ENCODE results near the gene ITGB5. TPM values are rescaled to one million over a fixed set of nuclear protein-coding genes. Genes with fewer than 3 reads are reported as not detected.
A peak's percentile ranks its signal among the peaks of the same experiment; 100 is the strongest.

The ITGB5 gene
- total RNA-seq, 1 experiment from 2014 or later: 146 TPM

GRCh38 chr3:124805671-124806070 lies 81.5 kb downstream of the ITGB5 start:
- Histone ChIP-seq H3K4me1 (ENCODE audit: insufficient read depth, low read length) (no peaks in the 10 kb centered on the region; the same call in 1 of the 2 replicates), H4K8ac (replicated peaks; ENCODE audit: insufficient read length, low read depth, low read length) (no peak overlapping the region), H2BK20ac (ENCODE audit: low read depth, low read length, poor library complexity, severe bottlenecking) (no peak overlapping the region), H3K23ac (ENCODE audit: insufficient read length, low read depth, low read length) (no peak overlapping the region), H3K14ac (ENCODE audit: insufficient read depth, low read length) (no peak overlapping the region), H3K79me1 (ENCODE audit: insufficient read depth, low read depth, low read length, poor library complexity, severe bottlenecking) (no peaks in the 10 kb centered on the region), H4K5ac (ENCODE audit: insufficient read length, low read depth, low read length) (no peak overlapping the region), H3K4me2 (ENCODE audit: insufficient read depth, insufficient read length, low read length) (no peak overlapping the region), H3K79me2 (ENCODE audit: insufficient read depth, low read length) (no peaks in the 10 kb centered on the region; the same call in 1 of the 2 replicates), H3K27me3 (ENCODE audit: insufficient read depth, low read length) (no peaks in the 10 kb centered on the region), H2BK15ac (ENCODE audit: low read depth, low read length) (no peak overlapping the region), H2BK5ac (ENCODE audit: insufficient read length, low read length) (no peak overlapping the region), H3K4ac (ENCODE audit: low read depth, low read length) (no peak overlapping the region), H3K18ac (ENCODE audit: insufficient read length, low read depth, low read length) (no peak overlapping the region), H3K9ac (ENCODE audit: extremely low read depth, insufficient read length, low read length) (no peak overlapping the region), H2AFZ (ENCODE audit: low read length) (no peak overlapping the region), H3T11ph (ENCODE audit: low read length) (no peak overlapping the region), H4K91ac (ENCODE audit: insufficient read length, low read depth, low read length) (no peak overlapping the region), H4K20me1 (ENCODE audit: control insufficient read depth, insufficient read depth, insufficient read length) (no peaks in the 10 kb centered on the region), H3K9me3 (ENCODE audit: control insufficient read depth, low read depth, low read length) (no peaks in the 10 kb centered on the region), H3K27ac (ENCODE audit: insufficient read length, low read depth, low read length) (no peak overlapping the region), H2AK5ac (ENCODE audit: insufficient read length, low read length) (no peak overlapping the region), H3K56ac (ENCODE audit: insufficient read length, low read depth, low read length) (no peak overlapping the region), H3K23me2 (ENCODE audit: insufficient read length, low read depth, low read length, poor library complexity, severe bottlenecking) (no peaks in the 10 kb centered on the region), H2BK12ac (ENCODE audit: insufficient read length, low read depth, low read length) (no peak overlapping the region), H2BK120ac (ENCODE audit: low read depth, low read length, poor library complexity, severe bottlenecking) (no peak overlapping the region)
- Mint-ChIP-seq H3K9me3 (no peaks in the 10 kb centered on the region), H3K27me3 (ENCODE audit: low read depth) (no peaks in the 10 kb centered on the region), H3K27ac (peak overlapping the region in 1 of 3 experiments; percentile 12; a peak in 1 of 7 replicates), H3K36me3 (ENCODE audit: insufficient read depth in 1 of 3, low read depth in 3 of 3) (peaks cover 16 to 59% (median 28%) of the 10 kb centered on the region in 3 experiments; a peak in 6 of 7 replicates), H3K4me1 (peaks cover 23 to 25% of the 10 kb centered on the region in 2 experiments), H3K4me3 (no peak overlapping the region)
- 100% methylated on average over 1 of the region's 4 CpGs for WGBS (ENCODE audit: extremely low coverage, insufficient read length, low lambda C conversion rate)
- no peak for TF ChIP-seq CTCF (conservative IDR thresholded peaks at IDR 0.05)
- DNase-seq: no peak
